GM18870 (cell line): Measurements from ENCODE around the gene CYP2A7.
"Not testable (repeated sequence)": the region's sequence is repeated elsewhere in the genome, so short reads cannot be mapped to it uniquely, and the experiment has no call there.

Experiments
- ATAC-seq: cut with Tn5 transposase; IDR thresholded peaks from one replicate; pipeline ENCODE4 v1.9.1; 2021; ENCODE audit warnings: moderate library complexity; ENCODE audit not compliant: unreplicated experiment

CYP2A7 gene

DNA sequence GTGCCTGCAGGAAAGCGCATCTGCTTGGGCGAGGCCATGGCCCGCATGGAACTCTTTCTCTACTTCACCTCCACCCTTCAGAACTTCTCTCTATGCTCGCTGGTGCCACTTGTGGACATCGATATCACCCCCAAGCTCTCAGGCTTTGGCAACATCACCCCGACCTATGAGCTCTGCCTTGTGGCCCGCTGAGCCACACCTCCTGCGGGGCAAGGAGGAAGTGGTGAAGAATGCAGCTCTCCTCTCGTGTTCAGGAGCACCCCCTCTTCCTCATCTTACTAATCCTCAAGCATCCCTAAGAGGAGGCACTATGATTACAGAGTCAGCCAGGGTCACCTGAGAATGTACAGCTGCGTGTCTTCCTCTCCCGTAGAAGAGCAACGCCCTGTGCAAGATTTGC lies 17.9 kb upstream of the CYP2A7 start:
- not testable (repeated sequence) for ATAC-seq

DNA sequence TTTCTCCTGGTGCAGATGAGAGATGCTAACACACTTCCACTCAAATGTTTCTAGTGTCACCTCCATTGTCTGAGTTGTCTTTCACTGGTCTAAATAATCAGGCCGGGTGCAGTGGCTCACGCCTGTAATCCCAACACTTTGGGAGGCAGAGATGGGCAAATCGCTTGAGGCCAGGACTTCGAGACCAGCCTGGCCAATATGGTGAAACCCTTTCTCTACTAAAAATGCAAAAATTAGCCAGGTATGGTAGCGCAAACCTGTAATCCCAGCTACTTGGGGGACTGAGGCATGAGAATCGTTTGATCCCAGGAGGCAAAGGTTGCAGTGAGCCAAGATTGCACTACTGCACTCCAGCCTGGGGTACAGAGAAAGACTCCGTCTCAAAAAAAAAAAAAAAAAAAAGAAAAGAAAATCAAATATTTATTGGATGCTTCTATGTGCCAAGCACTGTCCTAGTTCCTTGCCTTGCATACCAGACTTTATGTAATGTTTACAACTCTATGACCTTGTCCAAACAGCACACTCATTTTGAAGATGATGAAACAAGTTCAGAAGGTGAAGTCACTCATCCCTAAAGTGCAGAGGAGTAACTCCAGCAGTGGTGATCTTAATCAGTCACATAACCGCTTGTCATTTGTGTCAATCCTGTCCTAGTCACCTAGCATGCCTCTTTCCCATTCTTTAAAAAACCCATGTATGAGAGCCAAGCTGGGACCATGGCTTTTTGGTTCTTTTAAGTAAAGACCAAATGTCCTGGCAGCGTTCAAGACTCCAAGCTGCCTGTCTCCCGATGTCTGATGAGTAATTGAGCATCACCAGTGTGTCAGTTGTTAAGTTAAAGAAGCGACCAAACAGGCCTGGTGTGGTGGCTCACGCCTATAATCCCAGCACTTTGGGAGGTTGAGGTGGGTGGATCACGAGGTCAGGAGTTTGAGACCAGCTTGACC lies 15.1 kb upstream of the CYP2A7 start:
- ATAC-seq, result not testable (repeated sequence)

DNA sequence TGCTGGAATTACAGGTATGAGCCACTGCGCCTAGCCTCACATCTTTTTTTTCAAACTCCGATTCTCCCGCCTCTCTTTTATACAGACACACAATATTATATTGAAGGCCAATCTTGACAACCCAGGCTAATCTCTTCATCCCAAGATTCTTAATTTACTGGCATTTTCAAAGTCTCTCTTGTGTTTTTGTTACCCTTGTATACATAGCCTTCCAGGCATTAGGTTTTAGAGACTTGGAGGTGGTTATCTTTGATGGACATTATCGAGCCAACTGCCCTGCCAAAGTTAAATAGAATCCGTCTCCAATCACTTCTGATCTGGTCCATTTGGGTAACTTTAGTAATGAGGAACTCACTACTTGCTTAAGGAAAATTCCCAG lies 14.4 kb upstream of the CYP2A7 start:
- ATAC-seq, result no peak

DNA sequence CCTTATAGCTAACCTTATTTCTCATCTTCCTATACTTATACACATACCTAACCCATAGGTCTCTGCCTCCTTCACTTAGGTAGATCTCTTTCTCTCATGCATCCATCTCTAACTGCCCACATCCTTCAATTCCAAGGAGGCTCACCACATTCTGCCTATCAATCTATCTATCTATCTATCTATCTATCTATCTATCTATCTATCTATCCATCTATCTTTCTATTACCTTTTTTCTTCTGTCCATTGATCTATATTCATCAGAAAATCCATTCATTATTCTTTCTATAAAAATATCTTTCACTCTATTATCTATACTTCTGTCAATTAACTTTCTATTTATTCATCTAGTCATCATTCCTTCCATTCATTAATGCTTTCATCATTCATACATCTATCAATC lies 11.1 kb upstream of the CYP2A7 start:
- ATAC-seq, result no peak

DNA sequence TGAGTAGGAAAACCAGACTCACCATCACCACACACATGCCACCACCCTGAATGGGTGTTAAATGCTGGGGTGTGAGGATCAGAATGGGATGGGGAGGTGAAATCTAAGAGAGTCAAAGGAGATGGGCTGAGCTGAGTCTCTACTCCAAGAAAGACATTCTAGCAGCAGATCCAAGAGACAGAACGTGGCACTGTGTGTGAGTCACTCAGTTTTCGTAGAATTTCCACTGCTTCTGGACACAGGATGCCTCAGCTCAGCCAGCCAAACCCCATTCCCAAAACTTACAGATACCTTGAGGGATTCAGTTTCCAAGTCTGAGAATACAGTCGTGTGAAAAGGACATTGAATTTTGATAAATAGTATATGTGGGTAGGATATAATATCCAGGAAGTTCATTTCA lies 7.3 kb upstream of the CYP2A7 start:
- no peak for ATAC-seq

DNA sequence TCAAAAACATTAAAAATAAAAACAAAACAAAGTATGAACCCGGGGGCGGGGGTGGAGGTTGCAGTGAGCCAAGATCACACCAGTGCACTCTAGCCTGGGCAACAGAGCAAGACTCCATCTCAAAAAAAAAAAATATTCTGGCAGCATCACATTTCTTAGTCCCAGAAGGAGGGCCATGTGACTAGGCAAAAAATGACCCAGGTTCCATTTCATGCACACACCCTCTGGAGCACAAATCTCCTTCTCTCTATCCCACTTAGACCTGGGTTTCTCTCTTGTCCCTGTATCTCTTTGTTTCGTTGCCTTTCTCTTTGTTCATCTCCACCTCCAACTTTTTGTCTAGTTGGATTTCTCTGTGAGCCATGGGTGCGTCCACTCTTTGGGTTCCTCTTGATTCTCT lies 6.2 kb upstream of the CYP2A7 start:
- ATAC-seq, result no peak

DNA sequence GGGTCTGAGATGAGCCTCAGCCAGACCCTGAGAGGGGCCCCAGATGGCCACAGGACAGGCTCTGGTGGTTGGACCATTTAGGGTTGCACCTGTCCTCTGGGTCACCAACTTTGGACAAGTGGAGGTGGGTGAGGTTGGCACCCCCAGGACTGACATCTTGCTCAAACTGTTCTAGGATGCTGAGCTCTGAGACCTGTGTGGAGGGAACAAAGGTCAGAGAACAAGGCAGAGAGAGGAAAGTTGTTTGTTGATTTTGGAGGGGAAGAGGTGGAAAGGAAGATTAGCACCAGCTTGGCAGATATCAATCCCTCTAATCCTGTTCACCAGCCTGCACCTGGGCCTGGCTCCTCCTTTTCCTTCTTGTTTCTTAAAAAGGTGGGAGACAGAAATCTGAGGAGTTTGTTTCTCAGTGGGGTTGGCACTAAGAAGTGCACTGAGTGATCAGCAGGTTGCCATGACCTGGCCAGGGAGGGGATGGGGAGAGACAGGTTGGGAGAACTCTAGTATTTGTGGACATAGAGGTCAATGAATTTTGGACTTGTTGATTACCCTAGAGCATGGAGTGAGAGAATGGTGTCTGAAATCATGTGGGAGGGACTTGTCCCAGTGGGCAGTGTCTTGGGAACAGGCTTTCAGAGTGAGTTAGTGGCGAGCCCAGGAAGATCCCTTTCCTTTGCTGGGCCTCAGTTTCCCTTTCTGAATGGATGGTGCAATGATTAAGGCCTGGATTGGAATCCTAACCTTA lies 2.3 kb upstream of the CYP2A7 start:
- not testable (repeated sequence) for ATAC-seq

DNA sequence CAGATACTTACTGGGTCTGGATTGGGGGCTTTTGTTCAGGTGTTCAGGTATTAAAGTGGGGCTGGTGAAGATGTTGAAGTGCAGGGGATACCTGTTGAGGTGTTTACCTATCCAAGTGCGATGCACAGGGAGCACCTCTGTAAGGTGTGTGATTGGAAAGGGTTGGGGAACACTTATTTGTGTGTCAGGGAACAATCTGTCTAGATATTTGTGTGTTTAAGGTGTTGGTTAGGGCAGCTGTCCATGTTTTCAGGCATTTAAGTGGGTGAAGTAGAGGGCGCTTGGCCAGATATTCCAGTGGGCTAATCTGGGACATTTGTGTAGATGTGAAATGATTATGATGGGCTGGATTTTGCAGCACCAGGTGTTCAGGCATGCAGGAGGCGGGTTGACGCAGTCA lies 2.7 kb downstream of the CYP2A7 start:
- not testable (repeated sequence) for ATAC-seq

DNA sequence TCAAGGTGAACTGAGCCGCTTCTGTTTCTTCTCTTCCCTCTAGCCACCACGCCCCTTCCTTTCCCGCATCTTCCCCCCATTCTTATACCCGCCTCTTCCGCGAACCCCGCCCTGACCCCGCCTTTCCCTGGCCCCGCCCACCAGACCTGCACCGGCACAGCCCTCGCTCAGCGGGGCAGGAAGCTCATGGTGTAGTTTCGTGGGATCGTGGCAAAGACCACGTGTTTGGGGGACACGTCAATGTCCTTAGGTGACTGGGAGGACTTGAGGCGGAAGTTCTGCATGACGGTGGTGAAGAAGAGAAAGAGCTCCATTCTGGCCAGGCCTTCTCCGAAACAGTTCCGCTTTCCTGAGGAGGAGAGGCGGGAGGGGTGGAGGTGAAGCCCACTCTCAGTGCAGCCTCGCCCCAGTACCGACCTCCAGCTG lies 6.5 kb downstream of the CYP2A7 start:
- ATAC-seq, result not testable (repeated sequence)

DNA sequence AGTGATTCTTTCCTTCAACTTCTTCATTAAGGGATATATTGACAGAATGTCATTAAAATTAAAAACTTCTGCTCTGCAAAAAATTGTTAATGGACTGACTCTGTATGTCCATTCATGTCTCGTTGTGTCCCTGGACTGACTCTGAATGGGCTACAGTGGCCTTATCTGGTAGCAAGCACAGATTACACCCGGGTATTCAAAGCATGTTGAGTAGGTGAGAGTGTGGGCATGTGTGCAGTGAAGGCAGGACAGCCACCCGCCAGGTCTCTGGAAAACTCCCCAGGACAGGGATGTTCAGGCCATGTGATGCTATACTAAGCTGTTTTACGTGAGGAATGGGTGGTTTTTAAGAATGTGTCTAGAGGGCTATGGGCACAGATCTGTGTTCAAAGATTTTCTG lies 7.2 kb downstream of the CYP2A7 start:
- ATAC-seq, result not testable (repeated sequence)

DNA sequence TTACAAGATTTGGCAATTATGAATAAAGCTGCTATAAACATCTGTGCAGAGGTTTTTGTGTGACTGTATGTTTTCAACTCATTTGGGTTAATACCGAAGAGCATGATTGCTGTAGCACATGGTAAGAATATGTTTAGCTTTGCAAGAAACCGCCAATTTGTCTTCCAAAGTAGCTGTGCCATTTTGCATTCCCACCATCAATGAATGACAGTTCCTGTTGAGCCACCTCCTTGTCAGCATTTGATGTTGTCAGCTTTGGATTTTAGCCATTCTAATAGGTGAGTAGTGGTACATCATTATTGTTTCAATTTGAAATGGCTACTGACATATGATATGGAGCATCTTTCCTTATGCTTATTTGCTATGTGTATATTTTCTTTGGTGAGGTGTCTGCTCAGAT lies 8.2 kb downstream of the CYP2A7 start:
- ATAC-seq, result not testable (repeated sequence)

DNA sequence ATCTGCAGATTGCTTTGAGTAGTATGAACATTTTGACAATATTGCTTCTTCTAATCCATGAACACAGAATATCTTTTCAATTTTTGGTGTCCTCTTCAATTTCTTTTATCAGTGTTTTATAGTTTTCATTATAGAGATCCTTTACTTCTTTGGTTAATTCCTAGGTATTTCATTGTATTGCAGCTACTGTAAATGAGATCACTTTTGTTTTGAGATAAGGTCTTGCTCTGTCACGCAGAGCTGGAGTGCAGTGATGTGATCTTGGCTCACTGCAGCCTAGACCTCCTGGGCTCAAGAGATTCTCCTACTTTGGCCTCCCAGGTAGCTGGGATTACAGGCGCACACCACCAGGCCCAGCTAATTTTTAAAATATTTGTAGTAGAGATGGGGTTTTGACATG lies 9.8 kb downstream of the CYP2A7 start:
- no peak for ATAC-seq

DNA sequence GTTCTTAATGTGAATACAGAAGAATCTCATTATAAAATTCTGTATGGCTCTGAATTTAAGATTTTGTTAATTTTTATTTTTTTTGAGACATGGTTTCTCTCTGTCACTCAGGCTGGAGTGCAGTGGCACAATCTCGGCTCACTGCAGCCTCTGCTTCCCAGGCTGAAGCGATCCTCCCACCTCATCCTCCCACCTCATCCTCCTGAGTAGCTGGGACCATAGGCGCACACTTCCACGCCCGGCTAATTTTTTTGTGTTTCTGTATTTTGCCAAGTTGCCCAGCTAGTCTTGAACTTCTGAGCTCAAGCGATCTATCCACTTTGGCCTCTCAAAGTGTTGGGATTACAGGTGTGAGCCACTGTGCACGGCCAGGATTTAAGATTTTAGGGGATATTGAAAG lies 14.3 kb downstream of the CYP2A7 start:
- no peak for ATAC-seq

DNA sequence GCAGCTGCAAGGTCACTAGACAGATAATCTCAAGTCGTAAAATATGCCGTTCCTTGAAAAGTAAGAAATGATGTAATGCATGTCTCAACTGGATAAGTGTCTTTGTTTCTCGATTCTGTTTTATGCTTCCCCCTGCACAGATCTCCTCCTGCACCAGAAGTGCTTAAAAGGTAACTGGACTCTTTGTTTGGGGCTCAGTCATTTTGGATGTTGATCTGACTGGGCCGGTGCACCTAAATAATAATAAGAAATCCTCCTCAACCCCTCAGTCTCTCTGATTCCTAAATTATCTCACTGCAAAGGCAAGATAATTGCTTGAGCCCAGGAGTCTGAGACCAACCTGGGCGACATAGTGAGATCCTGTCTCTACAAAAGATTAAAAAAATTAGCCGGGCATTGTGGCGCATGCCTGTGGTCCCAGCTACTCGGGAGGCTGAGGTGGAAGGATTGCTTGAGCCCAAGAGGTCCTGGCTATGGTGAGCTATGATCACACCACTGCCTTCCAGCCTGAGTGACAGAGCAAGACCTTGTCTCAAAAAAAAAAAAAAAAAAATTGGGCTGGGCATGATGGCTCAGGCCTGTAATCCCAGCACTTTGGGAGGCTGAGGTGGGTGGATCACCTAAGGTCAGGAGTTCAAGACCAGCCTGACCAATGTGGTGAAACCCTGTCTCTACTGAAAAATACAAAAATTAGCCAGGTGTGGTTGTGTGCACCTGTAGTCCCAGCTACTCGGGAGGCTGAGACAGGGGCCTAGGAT lies 17.1 kb downstream of the CYP2A7 start:
- ATAC-seq, result not testable (repeated sequence)

DNA sequence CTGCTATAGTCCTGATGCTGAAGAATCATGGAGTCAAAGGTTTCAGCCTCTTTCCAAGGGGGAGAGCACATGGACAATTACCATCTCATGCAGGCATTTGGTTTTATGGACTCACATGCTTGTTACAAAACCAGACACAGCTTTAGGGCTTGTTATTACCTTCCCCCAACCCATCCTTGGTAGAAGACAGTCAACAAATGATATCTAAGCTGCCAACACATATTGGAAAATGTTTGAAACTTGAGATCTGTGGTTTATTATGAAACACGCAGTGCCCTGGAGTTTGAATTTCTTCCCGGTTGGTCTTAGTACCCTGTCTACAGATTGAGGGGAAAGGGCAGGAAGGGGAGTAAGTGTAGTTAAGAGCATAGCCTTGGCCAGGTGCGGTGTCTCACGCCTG lies 19.2 kb downstream of the CYP2A7 start:
- no peak for ATAC-seq

DNA sequence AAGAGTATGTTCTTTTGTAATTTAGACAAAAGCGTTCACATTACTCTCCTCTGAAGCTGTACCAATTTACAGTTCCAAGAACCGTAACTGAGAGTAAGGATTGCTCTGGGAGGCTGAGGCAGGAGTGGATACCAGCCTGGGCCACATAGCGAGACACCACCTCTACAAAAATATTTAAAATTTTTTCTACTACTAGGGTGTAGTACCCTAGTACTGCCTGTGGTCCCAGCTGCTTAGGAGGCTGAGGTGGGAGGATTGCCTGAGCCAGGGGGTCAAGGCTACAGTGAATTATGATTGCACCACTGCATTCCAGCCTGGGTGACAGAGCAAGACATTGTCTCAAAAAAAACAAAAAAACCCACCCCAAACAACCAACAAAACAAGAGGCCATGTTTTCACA lies 19.7 kb downstream of the CYP2A7 start:
- ATAC-seq, result no peak

DNA sequence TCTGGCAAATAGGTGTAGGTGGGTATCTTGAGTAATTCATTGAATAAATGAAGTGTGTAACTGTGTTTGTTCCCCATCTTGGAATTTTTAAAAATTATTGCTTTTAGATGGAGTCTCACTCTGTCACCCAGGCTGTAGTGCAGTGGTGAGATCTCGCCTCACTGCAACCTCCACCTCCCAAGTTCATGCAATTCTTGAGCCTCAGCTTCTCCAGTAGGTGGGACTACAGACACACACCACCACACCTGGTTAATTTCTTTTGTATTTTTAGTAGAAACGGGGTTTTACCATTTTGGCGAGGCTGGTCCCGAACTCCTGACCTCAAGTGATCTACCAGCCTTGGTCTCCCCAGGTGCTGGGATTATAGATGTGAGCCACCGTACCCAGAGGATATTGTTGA lies 23.9 kb downstream of the CYP2A7 start:
- ATAC-seq, result no peak

DNA sequence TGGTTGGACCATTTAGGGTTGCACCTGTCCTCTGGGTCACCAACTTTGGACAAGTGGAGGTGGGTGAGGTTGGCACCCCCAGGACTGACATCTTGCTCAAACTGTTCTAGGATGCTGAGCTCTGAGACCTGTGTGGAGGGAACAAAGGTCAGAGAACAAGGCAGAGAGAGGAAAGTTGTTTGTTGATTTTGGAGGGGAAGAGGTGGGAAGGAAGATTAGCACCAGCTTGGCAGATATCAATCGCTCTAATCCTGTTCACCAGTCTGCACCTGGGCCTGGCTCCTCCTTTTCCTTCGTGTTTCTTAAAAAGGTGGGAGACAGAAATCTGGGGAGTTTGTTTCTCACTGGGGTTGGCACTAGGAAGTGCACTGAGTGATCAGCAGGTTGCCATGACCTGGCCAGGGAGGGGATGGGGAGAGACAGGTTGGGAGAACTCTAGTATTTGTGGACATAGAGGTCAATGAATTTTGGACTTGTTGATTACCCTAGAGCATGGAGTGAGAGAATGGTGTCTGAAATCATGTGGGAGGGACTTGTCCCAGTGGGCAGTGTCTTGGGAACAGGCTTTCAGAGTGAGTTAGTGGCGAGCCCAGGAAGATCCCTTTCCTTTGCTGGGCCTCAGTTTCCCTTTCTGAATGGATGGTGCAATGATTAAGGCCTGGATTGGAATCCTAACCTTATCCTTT lies 29.4 kb downstream of the CYP2A7 start:
- ATAC-seq, result not testable (repeated sequence)

DNA sequence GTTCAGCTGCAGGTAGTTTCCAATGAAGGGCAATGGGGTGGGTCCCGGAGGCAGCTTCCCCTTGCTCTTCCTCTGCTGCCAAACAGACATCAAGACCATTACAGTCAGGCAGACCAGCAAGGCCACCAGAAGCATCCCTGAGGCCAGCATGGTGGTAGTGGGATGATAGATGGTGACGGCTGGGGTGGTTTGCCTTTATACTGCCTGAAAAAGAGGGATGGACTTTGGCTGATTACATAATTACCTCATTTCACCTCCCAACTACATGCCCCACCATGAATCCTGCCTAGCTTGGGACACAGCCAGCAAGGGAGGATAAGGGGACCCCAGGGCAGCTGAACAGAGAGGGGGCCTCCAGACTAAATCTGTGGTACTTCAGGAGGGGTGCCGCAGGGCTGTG lies 31.8 kb downstream of the CYP2A7 start, which contains the start of gene CYP2A6:
Gene CYP2A6, minus strand, starts transcription at position 171 of the 400 bp plus-strand sequence. Its CDS starts 21 bp downstream, at position 150.
- not testable (repeated sequence) for ATAC-seq

DNA sequence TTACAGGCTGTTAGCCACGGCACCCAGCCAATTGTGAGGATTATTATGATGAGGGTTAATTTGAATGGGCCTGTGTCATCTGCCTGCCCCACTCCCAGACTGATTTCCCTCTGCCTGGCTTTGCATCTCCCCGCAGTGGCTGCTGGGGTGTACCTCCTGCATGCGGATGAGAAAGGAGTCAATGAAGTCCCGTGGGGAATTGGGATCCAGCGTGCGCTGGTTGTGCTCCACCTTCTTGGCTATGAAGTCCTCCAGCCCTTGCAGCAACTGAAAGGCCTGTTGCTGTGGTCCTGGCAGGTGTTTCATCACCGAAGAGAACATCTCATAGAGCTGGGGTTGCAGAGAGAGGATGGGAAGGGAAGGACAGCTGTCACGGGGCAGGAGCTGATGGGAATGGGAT lies 35.3 kb downstream of the CYP2A7 start:
- ATAC-seq, result not testable (repeated sequence)

DNA sequence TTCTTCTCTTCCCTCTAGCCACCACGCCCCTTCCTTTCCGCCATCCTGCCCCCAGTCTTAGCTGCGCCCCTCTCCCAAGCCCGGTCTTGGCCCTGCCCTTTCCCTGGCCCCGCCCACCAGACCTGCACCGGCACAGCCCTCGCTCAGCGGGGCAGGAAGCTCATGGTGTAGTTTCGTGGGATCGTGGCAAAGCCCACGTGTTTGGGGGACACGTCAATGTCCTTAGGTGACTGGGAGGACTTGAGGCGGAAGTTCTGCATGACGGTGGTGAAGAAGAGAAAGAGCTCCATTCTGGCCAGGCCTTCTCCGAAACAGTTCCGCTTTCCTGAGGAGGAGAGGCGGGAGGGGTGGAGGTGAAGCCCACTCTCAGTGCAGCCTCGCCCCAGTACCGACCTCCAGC lies 38.4 kb downstream of the CYP2A7 start:
- not testable (repeated sequence) for ATAC-seq
